ENCODE measurements around the gene CATSPERZ.

The CATSPERZ gene

GRCh38 chr11:64263947-64264317, 36.2 kb upstream of the CATSPERZ start:
- TF ChIP-seq CTCF (IDR thresholded peaks at IDR 0.05; ENCODE audit: insufficient read depth, low read length) (no peak), GABPA (IDR thresholded peaks at IDR 0.05; ENCODE audit: low read depth) (no peak), REST (IDR thresholded peaks at IDR 0.05; ENCODE audit: insufficient replicate concordance, low read depth) (no peak), POLR2AphosphoS5 (IDR thresholded peaks at IDR 0.05; ENCODE audit: low read depth) (no peak), SPI1 (IDR thresholded peaks at IDR 0.05; ENCODE audit: borderline replicate concordance, low read depth) (no peak)
- H3K27ac ChIP-seq (replicated peaks): no peak overlapping the region
- DNase-seq (ENCODE audit: low read depth in 1 of 2, low spot score in 1 of 2): no peak
- H3K27me3 ChIP-seq (ENCODE audit: insufficient read depth, poor library complexity, severe bottlenecking): no peaks in the 10 kb centered on the region
- no peak overlapping the region for H3K4me3 ChIP-seq (replicated peaks; ENCODE audit: insufficient read depth, low read length)

- Histone ChIP-seq H3K27ac (replicated peaks) (no peak overlapping the region), H3K27me3 (ENCODE audit: insufficient read depth, poor library complexity, severe bottlenecking) (no peaks in the 10 kb centered on the region), H3K4me3 (replicated peaks; ENCODE audit: insufficient read depth, low read length) (no peak overlapping the region)
- no peak for DNase-seq (ENCODE audit: low read depth in 1 of 2, low spot score in 1 of 2)
- TF ChIP-seq CTCF (IDR thresholded peaks at IDR 0.05; ENCODE audit: insufficient read depth, low read length) (no peak), POLR2AphosphoS5 (IDR thresholded peaks at IDR 0.05; ENCODE audit: low read depth) (no peak), REST (IDR thresholded peaks at IDR 0.05; ENCODE audit: insufficient replicate concordance, low read depth) (no peak)
Observed at GRCh38 chr11:64264371-64264852, 35.7 kb upstream of the CATSPERZ start.

GRCh38 chr11:64265176-64266160, 34.7 kb upstream of the CATSPERZ start:
- H3K27ac ChIP-seq (replicated peaks): no peak overlapping the region
- no peaks in the 10 kb centered on the region for H3K27me3 ChIP-seq (ENCODE audit: insufficient read depth, poor library complexity, severe bottlenecking)
- no peak overlapping the region for H3K4me3 ChIP-seq (replicated peaks; ENCODE audit: insufficient read depth, low read length)
- TF ChIP-seq GABPA (IDR thresholded peaks at IDR 0.05; ENCODE audit: low read depth) (no peak), POLR2AphosphoS5 (IDR thresholded peaks at IDR 0.05; ENCODE audit: low read depth) (no peak; the same call in 1 of the 2 replicates), SPI1 (IDR thresholded peaks at IDR 0.05; ENCODE audit: borderline replicate concordance, low read depth) (no peak), CTCF (IDR thresholded peaks at IDR 0.05; ENCODE audit: insufficient read depth, low read length) (no peak), REST (IDR thresholded peaks at IDR 0.05; ENCODE audit: insufficient replicate concordance, low read depth) (no peak)
- DNase-seq (ENCODE audit: low read depth in 1 of 2, low spot score in 1 of 2): no peak

Measured in HL-60 (cell line).